Activated T-helper 1 cell treated with anti-CD3 and anti-CD28 coated beads, Interleukin-2, amount 50 U/mL, for 16 hours (primary cell): ENCODE data around the gene STX16.

Experiments
- DNase-seq, 2 donors: peaks; one replicate each; pipeline ENCODE4 v3.0.0-alpha.2; 2020; ENCODE audit warnings: low read depth in 1 of 2, low spot score in 1 of 2

STX16 gene

GRCh38 chr20:58709013-58709702 is 58.1 kb downstream of the STX16 start:
- DNase-seq, result no peak

- no peak for DNase-seq
These were observed 58.6 kb downstream of the STX16 start for GRCh38 chr20:58709703-58710039.

GRCh38 chr20:58710481-58711265 is 59.6 kb downstream of the STX16 start:
- no peak for DNase-seq

GRCh38 chr20:58711266-58712051 is 60.4 kb downstream of the STX16 start:
- no peak for DNase-seq

GRCh38 chr20:58712151-58712791 is 61.2 kb downstream of the STX16 start:
- no peak for DNase-seq

GRCh38 chr20:58712806-58713731 is 62.0 kb downstream of the STX16 start:
- no peak for DNase-seq

- no peak for DNase-seq
These were observed 62.8 kb downstream of the STX16 start for GRCh38 chr20:58713801-58714339.

- no peak for DNase-seq
These were observed 63.3 kb downstream of the STX16 start for GRCh38 chr20:58714340-58714922.

- no peak for DNase-seq
These were observed 63.9 kb downstream of the STX16 start for GRCh38 chr20:58714923-58715351.

GRCh38 chr20:58715391-58715800 is 64.3 kb downstream of the STX16 start:
- DNase-seq, result no peak

GRCh38 chr20:58715801-58716475 is 64.9 kb downstream of the STX16 start:
- DNase-seq, result no peak

- DNase-seq, result no peak
These were observed 65.6 kb downstream of the STX16 start for GRCh38 chr20:58716476-58717277.

- DNase-seq, result no peak
These were observed 66.4 kb downstream of the STX16 start for GRCh38 chr20:58717278-58718091.

- DNase-seq, result no peak
These were observed 67.1 kb downstream of the STX16 start for GRCh38 chr20:58718121-58718563.

- no peak for DNase-seq
These were observed 67.6 kb downstream of the STX16 start for GRCh38 chr20:58718729-58719128.

- no peak for DNase-seq
These were observed 68.2 kb downstream of the STX16 start for GRCh38 chr20:58719258-58719657.

- no peak for DNase-seq
These were observed 68.9 kb downstream of the STX16 start for GRCh38 chr20:58719971-58720371.
